Nephron (organoid): ENCODE measurements around the gene RASA2.
A peak's percentile ranks its signal among the peaks of the same experiment; 100 is the strongest.

Experiments used
- H3K27ac Mint-ChIP-seq, 3 experiments: 2 replicates each; pipeline ENCODE4 v1.8.0; 2020; ENCODE audit warnings: mixed read lengths in 3 of 3, mild to moderate bottlenecking in 2 of 3, moderate library complexity in 1 of 3
- H3K27me3 Mint-ChIP-seq: 2 replicates; pipeline ENCODE4 v1.8.0; 2021; ENCODE audit warnings: low read depth, mild to moderate bottlenecking, moderate library complexity, mixed read lengths
- H3K36me3 Mint-ChIP-seq: 2 replicates; pipeline ENCODE4 v1.8.0; 2020; ENCODE audit warnings: low read depth, mixed read lengths
- H3K4me1 Mint-ChIP-seq: 2 replicates; pipeline ENCODE4 v1.8.0; 2020; ENCODE audit warnings: mixed read lengths
- H3K4me3 Mint-ChIP-seq, 3 experiments: 2 replicates each; pipeline ENCODE4 v1.8.0; 2020; ENCODE audit warnings: mild to moderate bottlenecking in 3 of 3, mixed read lengths in 3 of 3, moderate library complexity in 2 of 3
- H3K9me3 Mint-ChIP-seq: 2 replicates; pipeline ENCODE4 v1.8.0; 2020; ENCODE audit warnings: mixed read lengths
- TF ChIP-seq, protein P1 (sequence below), 3 experiments: fragments of 200-600 bp; sonication (generic); IDR thresholded peaks; one replicate each; pipeline ENCODE4 v1.5.0; 2021; ENCODE audit warnings: antibody characterized with exemption in 3 of 3; ENCODE audit not compliant: unreplicated experiment in 3 of 3

RASA2 gene

GRCh38 chr3:141460097-141460704, 26.6 kb upstream of the RASA2 start:
- TF ChIP-seq, protein P1, sequence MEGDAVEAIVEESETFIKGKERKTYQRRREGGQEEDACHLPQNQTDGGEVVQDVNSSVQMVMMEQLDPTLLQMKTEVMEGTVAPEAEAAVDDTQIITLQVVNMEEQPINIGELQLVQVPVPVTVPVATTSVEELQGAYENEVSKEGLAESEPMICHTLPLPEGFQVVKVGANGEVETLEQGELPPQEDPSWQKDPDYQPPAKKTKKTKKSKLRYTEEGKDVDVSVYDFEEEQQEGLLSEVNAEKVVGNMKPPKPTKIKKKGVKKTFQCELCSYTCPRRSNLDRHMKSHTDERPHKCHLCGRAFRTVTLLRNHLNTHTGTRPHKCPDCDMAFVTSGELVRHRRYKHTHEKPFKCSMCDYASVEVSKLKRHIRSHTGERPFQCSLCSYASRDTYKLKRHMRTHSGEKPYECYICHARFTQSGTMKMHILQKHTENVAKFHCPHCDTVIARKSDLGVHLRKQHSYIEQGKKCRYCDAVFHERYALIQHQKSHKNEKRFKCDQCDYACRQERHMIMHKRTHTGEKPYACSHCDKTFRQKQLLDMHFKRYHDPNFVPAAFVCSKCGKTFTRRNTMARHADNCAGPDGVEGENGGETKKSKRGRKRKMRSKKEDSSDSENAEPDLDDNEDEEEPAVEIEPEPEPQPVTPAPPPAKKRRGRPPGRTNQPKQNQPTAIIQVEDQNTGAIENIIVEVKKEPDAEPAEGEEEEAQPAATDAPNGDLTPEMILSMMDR (IDR thresholded peaks at IDR 0.05; ENCODE audit: unreplicated experiment in 3 of 3) = peak; percentile 84 to 88 (median 85)
- Mint-ChIP-seq H3K27me3 (no peaks in the 10 kb centered on the region), H3K9me3 (peaks cover 3% of the 10 kb centered on the region), H3K27ac (peak overlapping the region in 2 of 3 experiments; percentile 30 to 50), H3K4me1 (peaks cover 17% of the 10 kb centered on the region), H3K36me3 (no peaks in the 10 kb centered on the region), H3K4me3 (no peak overlapping the region)

- Mint-ChIP-seq H3K36me3 (no peaks in the 10 kb centered on the region), H3K27ac (no peak overlapping the region), H3K4me1 (peaks cover 7% of the 10 kb centered on the region), H3K4me3 (no peak overlapping the region), H3K27me3 (no peaks in the 10 kb centered on the region), H3K9me3 (peaks cover 3% of the 10 kb centered on the region)
- TF ChIP-seq, protein P1 (IDR thresholded peaks at IDR 0.05; ENCODE audit: unreplicated experiment in 3 of 3) = no peak
Observed at GRCh38 chr3:141462176-141462859, 24.5 kb upstream of the RASA2 start.

- no peaks in the 10 kb centered on the region for H3K27me3 Mint-ChIP-seq
- H3K4me3 Mint-ChIP-seq = no peak overlapping the region
- peaks cover 7% of the 10 kb centered on the region for H3K9me3 Mint-ChIP-seq
- H3K4me1 Mint-ChIP-seq = peaks cover 5% of the 10 kb centered on the region
- TF ChIP-seq, protein P1 (IDR thresholded peaks at IDR 0.05; ENCODE audit: unreplicated experiment in 3 of 3) = peak; percentile 30 to 31 (median 30)
- H3K27ac Mint-ChIP-seq = peak overlapping the region in 2 of 3 experiments; percentile 24 to 76
- H3K36me3 Mint-ChIP-seq = no peaks in the 10 kb centered on the region
Observed at GRCh38 chr3:141465221-141465620, 21.6 kb upstream of the RASA2 start.

GRCh38 chr3:141466633-141467169, 20.1 kb upstream of the RASA2 start:
- H3K36me3 Mint-ChIP-seq = no peaks in the 10 kb centered on the region
- H3K27me3 Mint-ChIP-seq = no peaks in the 10 kb centered on the region
- H3K9me3 Mint-ChIP-seq = peaks cover 7% of the 10 kb centered on the region
- H3K27ac Mint-ChIP-seq = no peak overlapping the region
- TF ChIP-seq, protein P1 (IDR thresholded peaks at IDR 0.05; ENCODE audit: unreplicated experiment in 3 of 3) = no peak
- no peaks in the 10 kb centered on the region for H3K4me1 Mint-ChIP-seq
- no peak overlapping the region for H3K4me3 Mint-ChIP-seq

DNA sequence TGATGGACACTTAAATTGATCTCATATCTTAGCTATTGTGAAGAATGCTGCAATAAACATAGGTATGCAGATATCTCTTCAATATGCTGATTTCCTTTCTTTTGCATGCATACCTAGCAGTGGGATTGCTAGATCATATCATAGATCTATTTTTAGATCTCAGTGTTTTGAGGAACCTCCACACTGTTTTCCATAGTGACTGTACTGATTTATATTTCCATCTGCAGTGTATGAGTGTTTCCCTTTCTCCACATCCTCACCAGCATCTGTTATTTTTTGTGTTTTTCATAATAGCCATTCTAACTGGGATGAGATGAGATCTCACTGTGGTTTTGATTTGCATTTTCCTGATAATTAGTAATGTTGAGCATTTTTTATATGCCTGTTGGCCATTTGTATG, 17.1 kb upstream of the RASA2 start:
- TF ChIP-seq, protein P1 (IDR thresholded peaks at IDR 0.05; ENCODE audit: unreplicated experiment in 3 of 3) = no peak
- Mint-ChIP-seq H3K9me3 (peaks cover 10% of the 10 kb centered on the region), H3K27me3 (peaks cover 6% of the 10 kb centered on the region), H3K4me1 (no peaks in the 10 kb centered on the region), H3K4me3 (no peak overlapping the region), H3K27ac (no peak overlapping the region), H3K36me3 (no peaks in the 10 kb centered on the region)
